ENCODE results near the gene ASIC5. TPM values are rescaled to one million over a fixed set of nuclear protein-coding genes. Genes with fewer than 3 reads are reported as not detected.
"Not testable (repeated sequence)": the region's sequence is repeated elsewhere in the genome, so short reads cannot be mapped to it uniquely, and the experiment has no call there.

The ASIC5 gene
- total and polyA plus RNA-seq, 2 of the 4 experiments (the other 2 are of a cell fraction): not detected

DNA sequence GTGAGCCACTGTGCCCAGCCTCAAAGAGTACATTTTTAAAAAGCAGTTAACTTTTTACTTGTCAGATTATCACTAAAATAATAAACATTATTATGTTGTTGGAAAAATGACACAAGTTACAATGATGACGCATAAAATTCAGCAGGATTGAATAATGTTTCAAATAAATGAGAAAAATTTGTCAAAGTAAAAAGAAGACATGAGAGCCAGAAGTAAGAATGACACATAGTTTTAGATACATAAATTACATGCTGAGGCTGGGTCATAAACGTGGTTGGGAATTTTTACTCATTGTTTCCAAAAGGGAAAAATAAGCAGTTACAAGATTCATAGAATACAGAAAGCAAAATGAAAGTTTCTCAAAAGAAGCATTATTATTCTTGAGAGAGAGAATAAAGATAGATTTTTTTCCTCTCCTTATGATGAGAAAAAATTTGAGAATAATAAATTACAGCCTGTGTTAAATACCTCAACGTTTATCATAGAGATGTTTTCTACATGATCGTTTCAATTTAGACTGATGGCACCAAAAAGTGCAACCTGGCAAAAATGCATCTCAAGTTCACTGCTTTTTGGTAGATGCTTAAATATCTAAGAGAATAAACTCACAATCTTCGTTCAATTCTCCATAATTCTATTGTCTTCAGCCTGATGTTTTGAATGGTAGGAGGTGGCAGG is 66.8 kb downstream of the ASIC5 start:
- intact Hi-C loops (cut with micrococcal nuclease): no loop called here

DNA sequence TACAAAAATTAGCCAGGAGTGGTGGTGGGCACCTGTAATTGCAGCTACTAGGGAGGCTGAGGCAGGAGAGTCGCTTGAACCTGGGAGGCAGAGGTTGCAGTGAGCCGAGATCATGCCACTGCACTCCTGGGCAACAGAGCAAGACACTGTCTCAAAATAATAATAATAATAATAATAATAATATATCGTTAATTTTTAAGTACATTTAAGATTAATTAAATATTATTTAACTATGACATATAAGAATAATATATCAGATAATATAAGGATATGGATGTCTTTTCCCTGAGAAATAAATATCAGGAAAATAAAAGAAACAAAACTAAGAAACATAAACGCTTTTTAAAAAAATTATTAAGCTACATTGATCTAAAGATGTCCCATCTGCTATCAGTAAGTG is 68.5 kb downstream of the ASIC5 start:
- H3K9me3 ChIP-seq (ENCODE audit: control insufficient read depth, insufficient read depth, low read length); H2AFZ ChIP-seq (replicated peaks; ENCODE audit: low read length, poor library complexity); H2BK15ac ChIP-seq (ENCODE audit: low read depth, low read length); H3K23ac ChIP-seq (ENCODE audit: low read depth, low read length); H2BK20ac ChIP-seq (ENCODE audit: low read depth, low read length); H3K18ac ChIP-seq (ENCODE audit: low read depth, low read length); H3K79me1 ChIP-seq (ENCODE audit: low read depth in 1 of 2, low read length in 2 of 2); H3K27me3 ChIP-seq (ENCODE audit: control insufficient read depth, insufficient read depth, low read length); H4K5ac ChIP-seq (ENCODE audit: low read depth, low read length); H2AK9ac ChIP-seq (replicated peaks; ENCODE audit: low read depth, low read length, poor library complexity); BruUV-seq (replicated peaks); H4K20me1 ChIP-seq (ENCODE audit: insufficient read depth, low read length); H3K56ac ChIP-seq (ENCODE audit: extremely low read depth, insufficient read depth, low read length); H3K4me3 ChIP-seq (ENCODE audit: insufficient read depth, low read depth, low read length); dilution Hi-C loops (cut with HindIII; ENCODE audit: low sequenced_read_pairs, unreplicated experiment); H2BK120ac ChIP-seq (ENCODE audit: low read depth, low read length); H3K14ac ChIP-seq (replicated peaks; ENCODE audit: low read depth, low read length); H2BK5ac ChIP-seq (ENCODE audit: low read depth, low read length, poor library complexity, severe bottlenecking); H3K36me3 ChIP-seq (ENCODE audit: control insufficient read depth, insufficient read depth, low read length); ATAC-seq (ENCODE audit: low read depth); H3K9me1 ChIP-seq (ENCODE audit: insufficient read depth, low read length); H3K4ac ChIP-seq (ENCODE audit: low read depth, low read length); H3K27ac ChIP-seq (ENCODE audit: insufficient read depth, low read length); intact Hi-C loops (cut with micrococcal nuclease); H3K4me2 ChIP-seq (ENCODE audit: low read depth, low read length); H3K9ac ChIP-seq (ENCODE audit: low read depth, low read length); H3K4me1 ChIP-seq (ENCODE audit: control insufficient read depth, insufficient read depth, low read length); H4K8ac ChIP-seq (ENCODE audit: low read depth in 2 of 2, low read length in 2 of 2); POLR2A ChIA-PET (ENCODE audit: unreplicated experiment); H4K91ac ChIP-seq (ENCODE audit: insufficient read depth, low read depth, low read length); DNase-seq; H2AK5ac ChIP-seq (ENCODE audit: low read depth, low read length): not testable (repeated sequence)
- CTCF ChIA-PET: interaction anchor here (0.6 kb wide), 1 partner anchor 455 kb away, joined by 3 read pairs; no protein-coding TSS in a partner anchor
- in situ Hi-C loops (cut with MboI; ENCODE audit: low sequenced_read_pairs): loop anchor here (25.0 kb wide), 2 partner anchors 810 to 985 kb away; no protein-coding TSS in a partner anchor
- WGBS, 2 experiments (ENCODE audit: extremely low coverage in 2 of 2, insufficient read length in 1 of 2): no CpG with 5 or more reads among the region's 4 CpGs

More for the DNA sequence above, 66.8 kb downstream of the ASIC5 start:
- Histone ChIP-seq H4K20me1 (ENCODE audit: insufficient read depth, low read length) (no peaks in the 10 kb centered on the region), H3K27me3 (ENCODE audit: control insufficient read depth, insufficient read depth, low read length) (no peaks in the 10 kb centered on the region), H3K18ac (ENCODE audit: low read depth, low read length) (no peak overlapping the region), H3K14ac (replicated peaks; ENCODE audit: low read depth, low read length) (no peak overlapping the region), H3K4me1 (ENCODE audit: control insufficient read depth, insufficient read depth, low read length) (peaks cover 9% of the 10 kb centered on the region; the same call in 1 of the 2 replicates), H2AK9ac (replicated peaks; ENCODE audit: low read depth, low read length, poor library complexity) (no peak overlapping the region), H2AFZ (replicated peaks; ENCODE audit: low read length, poor library complexity) (no peak overlapping the region), H3K36me3 (ENCODE audit: control insufficient read depth, insufficient read depth, low read length) (peaks cover 2% of the 10 kb centered on the region; the same call in 1 of the 2 replicates), H2AK5ac (ENCODE audit: low read depth, low read length) (no peak overlapping the region), H2BK120ac (ENCODE audit: low read depth, low read length) (no peak overlapping the region), H4K91ac (ENCODE audit: insufficient read depth, low read depth, low read length) (no peak overlapping the region; the same call in 1 of the 2 replicates), H3K4me2 (ENCODE audit: low read depth, low read length) (no peak overlapping the region), H2BK5ac (ENCODE audit: low read depth, low read length, poor library complexity, severe bottlenecking) (no peak overlapping the region), H3K9me3 (ENCODE audit: control insufficient read depth, insufficient read depth, low read length) (no peaks in the 10 kb centered on the region), H3K9ac (ENCODE audit: low read depth, low read length) (no peak overlapping the region), H2BK15ac (ENCODE audit: low read depth, low read length) (no peak overlapping the region), H4K8ac (ENCODE audit: low read depth in 2 of 2, low read length in 2 of 2) (no peak overlapping the region), H3K4ac (ENCODE audit: low read depth, low read length) (0 out of 2 replicates have a peak overlapping the region, but pooled peaks have one; percentile 7), H4K5ac (ENCODE audit: low read depth, low read length) (no peak overlapping the region), H3K79me1 (ENCODE audit: low read depth in 1 of 2, low read length in 2 of 2) (no peaks in the 10 kb centered on the region), H3K23ac (ENCODE audit: low read depth, low read length) (no peak overlapping the region), H3K56ac (ENCODE audit: extremely low read depth, insufficient read depth, low read length) (no peak overlapping the region), H3K27ac (ENCODE audit: insufficient read depth, low read length) (no peak overlapping the region), H3K9me1 (ENCODE audit: insufficient read depth, low read length) (peaks cover 10% of the 10 kb centered on the region), H2BK20ac (ENCODE audit: low read depth, low read length) (peak overlapping the region; percentile 26; the same call in 1 of the 2 replicates), H3K4me3 (ENCODE audit: insufficient read depth, low read depth, low read length) (no peak overlapping the region)
- BruUV-seq (replicated peaks): no TSS peak
- peak; percentile 80 for TF ChIP-seq MAFK (IDR thresholded peaks at IDR 0.05; ENCODE audit: low read depth, low read length)
- TF ChIP-seq RFX5 (IDR thresholded peaks at IDR 0.05; ENCODE audit: low read depth, low read length): no peak
- dilution Hi-C loops (cut with HindIII; ENCODE audit: low sequenced_read_pairs, unreplicated experiment) (no loop called here), in situ Hi-C loops (cut with MboI; ENCODE audit: low sequenced_read_pairs) (loop anchor here (25.0 kb wide), 2 partner anchors 812 to 987 kb away; no protein-coding TSS in a partner anchor)
- no CpG with 5 or more reads among the region's 5 CpGs for WGBS, 2 experiments (ENCODE audit: extremely low coverage in 2 of 2, insufficient read length in 1 of 2)
- ChIA-PET CTCF (interaction anchor here (1.7 kb wide), 1 partner anchor 153 kb away, joined by 6 read pairs; no protein-coding TSS in a partner anchor), POLR2A (ENCODE audit: unreplicated experiment) (no interaction called here)
- ATAC-seq (ENCODE audit: low read depth) (no peak), DNase-seq (peak; percentile 47)
